ENCODE measurements around the gene CPO. TPM values are rescaled to one million over a fixed set of nuclear protein-coding genes. Genes with fewer than 3 reads are reported as not detected.

The CPO gene
- total RNA-seq, 1 experiment from 2014 or later = 0.32 TPM

- no peak overlapping the region for H3K27ac ChIP-seq (ENCODE audit: low read depth, low read length)
- no peaks in the 10 kb centered on the region for H3K27me3 ChIP-seq (ENCODE audit: insufficient read depth, low read length)
- TF ChIP-seq EGR1 (IDR thresholded peaks at IDR 0.05; ENCODE audit: low read depth) = no peak
- TF ChIP-seq ZFX (IDR thresholded peaks at IDR 0.05) = no peak
- no peak for TF ChIP-seq YY1 (IDR thresholded peaks at IDR 0.05; ENCODE audit: extremely low read depth, insufficient replicate concordance, low read depth, low read length)
- TF ChIP-seq SP1 (IDR thresholded peaks at IDR 0.05; ENCODE audit: low read depth) = no peak
- no peak for TF ChIP-seq ZNF274 (IDR thresholded peaks at IDR 0.05; ENCODE audit: low read depth, low read length)
- TF ChIP-seq POLR2AphosphoS5 (IDR thresholded peaks at IDR 0.05; ENCODE audit: low read depth, low read length) = no peak
- TF ChIP-seq JUND (IDR thresholded peaks at IDR 0.05) = no peak
- no peak for TF ChIP-seq SRF (IDR thresholded peaks at IDR 0.05; ENCODE audit: low read depth)
- no peak for TF ChIP-seq EZH2 (IDR thresholded peaks at IDR 0.05)
- no peak for TF ChIP-seq TCF7L2 (IDR thresholded peaks at IDR 0.05; ENCODE audit: borderline replicate concordance, extremely low read depth, insufficient read depth, insufficient read length)
- TF ChIP-seq SIN3A (IDR thresholded peaks at IDR 0.05; ENCODE audit: low read depth) = no peak
- no peak for TF ChIP-seq EZH2phosphoT487 (IDR thresholded peaks at IDR 0.05; ENCODE audit: borderline replicate concordance)
- TF ChIP-seq, protein P1, sequence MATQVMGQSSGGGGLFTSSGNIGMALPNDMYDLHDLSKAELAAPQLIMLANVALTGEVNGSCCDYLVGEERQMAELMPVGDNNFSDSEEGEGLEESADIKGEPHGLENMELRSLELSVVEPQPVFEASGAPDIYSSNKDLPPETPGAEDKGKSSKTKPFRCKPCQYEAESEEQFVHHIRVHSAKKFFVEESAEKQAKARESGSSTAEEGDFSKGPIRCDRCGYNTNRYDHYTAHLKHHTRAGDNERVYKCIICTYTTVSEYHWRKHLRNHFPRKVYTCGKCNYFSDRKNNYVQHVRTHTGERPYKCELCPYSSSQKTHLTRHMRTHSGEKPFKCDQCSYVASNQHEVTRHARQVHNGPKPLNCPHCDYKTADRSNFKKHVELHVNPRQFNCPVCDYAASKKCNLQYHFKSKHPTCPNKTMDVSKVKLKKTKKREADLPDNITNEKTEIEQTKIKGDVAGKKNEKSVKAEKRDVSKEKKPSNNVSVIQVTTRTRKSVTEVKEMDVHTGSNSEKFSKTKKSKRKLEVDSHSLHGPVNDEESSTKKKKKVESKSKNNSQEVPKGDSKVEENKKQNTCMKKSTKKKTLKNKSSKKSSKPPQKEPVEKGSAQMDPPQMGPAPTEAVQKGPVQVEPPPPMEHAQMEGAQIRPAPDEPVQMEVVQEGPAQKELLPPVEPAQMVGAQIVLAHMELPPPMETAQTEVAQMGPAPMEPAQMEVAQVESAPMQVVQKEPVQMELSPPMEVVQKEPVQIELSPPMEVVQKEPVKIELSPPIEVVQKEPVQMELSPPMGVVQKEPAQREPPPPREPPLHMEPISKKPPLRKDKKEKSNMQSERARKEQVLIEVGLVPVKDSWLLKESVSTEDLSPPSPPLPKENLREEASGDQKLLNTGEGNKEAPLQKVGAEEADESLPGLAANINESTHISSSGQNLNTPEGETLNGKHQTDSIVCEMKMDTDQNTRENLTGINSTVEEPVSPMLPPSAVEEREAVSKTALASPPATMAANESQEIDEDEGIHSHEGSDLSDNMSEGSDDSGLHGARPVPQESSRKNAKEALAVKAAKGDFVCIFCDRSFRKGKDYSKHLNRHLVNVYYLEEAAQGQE (IDR thresholded peaks at IDR 0.05; ENCODE audit: low read depth) = no peak
- TF ChIP-seq FOSL1 (IDR thresholded peaks at IDR 0.05; ENCODE audit: low read depth) = no peak
- no peak for TF ChIP-seq CTCF (IDR thresholded peaks at IDR 0.05 in 2 of 3, conservative IDR thresholded peaks at IDR 0.05 in 1 of 3; ENCODE audit: borderline replicate concordance in 1 of 3, insufficient read depth in 1 of 3, low read depth in 2 of 3, low read length in 2 of 3)
- TF ChIP-seq POLR2A (IDR thresholded peaks at IDR 0.05; ENCODE audit: borderline replicate concordance, extremely low read depth, insufficient read depth, insufficient read length) = no peak
- no peak for TF ChIP-seq MAX (IDR thresholded peaks at IDR 0.05)
- TF ChIP-seq CEBPB (IDR thresholded peaks at IDR 0.05; ENCODE audit: low read depth) = no peak
- TF ChIP-seq RAD21 (IDR thresholded peaks at IDR 0.05; ENCODE audit: low read depth) = no peak
- TF ChIP-seq ELF1 (IDR thresholded peaks at IDR 0.05; ENCODE audit: borderline replicate concordance, low read depth) = no peak
- DNase-seq (ENCODE audit: low read depth, low spot score) = no peak
- H3K9me2 ChIP-seq (ENCODE audit: insufficient read depth) = no peaks in the 10 kb centered on the region
- ChIA-PET CTCF (interaction anchor here (1.6 kb wide), 1 partner anchor 15 kb away, joined by 5 read pairs; no protein-coding TSS in a partner anchor), RAD21 (ENCODE audit: low non-redundant PET in 1 of 2, low total read pairs in 2 of 2, uncharacterized antibody in 2 of 2, unreplicated experiment in 2 of 2) (no interaction called here), POLR2A (no interaction called here)
- no peaks in the 10 kb centered on the region for H3K79me2 ChIP-seq (ENCODE audit: insufficient read depth, low read length)
- H4K20me1 ChIP-seq (ENCODE audit: insufficient read depth) = no peaks in the 10 kb centered on the region
- no peaks in the 10 kb centered on the region for H3K9me3 ChIP-seq (ENCODE audit: control insufficient read depth in 1 of 2, insufficient read depth in 1 of 2, low read depth in 1 of 2, low read length in 2 of 2)
- H3K4me1 ChIP-seq (ENCODE audit: control insufficient read depth in 1 of 2, insufficient read depth in 2 of 2, low read length in 2 of 2) = peaks cover 0 to 4% of the 10 kb centered on the region in 2 experiments; a peak in 2 of 4 replicates
- no peak overlapping the region for H3K4me3 ChIP-seq (replicated peaks in 1 of 2; ENCODE audit: low read depth in 1 of 2, low read length in 2 of 2)
- intact Hi-C loops (cut with micrococcal nuclease) = no loop called here
- H3K36me3 ChIP-seq (ENCODE audit: control insufficient read depth in 1 of 2, insufficient read depth in 2 of 2, low read length in 2 of 2) = no peaks in the 10 kb centered on the region
- ATAC-seq = no peak
- no peak overlapping the region for H3K9ac ChIP-seq (ENCODE audit: low read length)
- no TSS peak for BruUV-seq (replicated peaks)
- H3K4me2 ChIP-seq (ENCODE audit: low read length) = no peak overlapping the region
- no peak overlapping the region for H2AFZ ChIP-seq (ENCODE audit: low read depth, low read length, poor library complexity, severe bottlenecking)
Observed at GRCh38 chr2:206993396-206993911, 54.1 kb downstream of the CPO start.

Data from HCT116 (cell line).